Psoas muscle (tissue), 8 donors: ENCODE measurements around the gene RBM47. TPM values are rescaled to one million over a fixed set of nuclear protein-coding genes. Genes with fewer than 3 reads are reported as not detected.

Experiments
- ATAC-seq, 4 donors: fragments of 200-7000 bp; cut with Tn5 transposase; one replicate each; pipeline ENCODE4 v1.9.1; 2020; ENCODE audit warnings: moderate library complexity in 3 of 4, mild to moderate bottlenecking in 2 of 4
- DNase-seq, 2 donors: peaks; one replicate each; pipeline ENCODE4 v3.0.0-alpha.2; 2020
- H3K27ac ChIP-seq: fragments of 200-600 bp; one replicate; pipeline ENCODE4 v1.8.0; 2022
- H3K27me3 ChIP-seq, 3 donors: fragments of 200-600 bp in 1 of 3; one replicate each; pipeline versions ENCODE4 v1.6.1 to v1.8.0; 2013 to 2022; ENCODE audit warnings: low read length in 2 of 3, mild to moderate bottlenecking in 2 of 3, moderate library complexity in 1 of 3; ENCODE audit not compliant: insufficient read depth in 3 of 3
- H3K36me3 ChIP-seq, 2 donors: fragments of 200-600 bp in 1 of 2; one replicate each; pipeline versions ENCODE4 v1.6.1 to v1.8.0; 2013 to 2022; ENCODE audit warnings: low read depth in 1 of 2, mild to moderate bottlenecking in 1 of 2, moderate library complexity in 1 of 2; ENCODE audit not compliant: insufficient read depth in 1 of 2
- H3K4me1 ChIP-seq: fragments of 200-600 bp; one replicate; pipeline ENCODE4 v1.8.0; 2022
- H3K4me3 ChIP-seq: fragments of 200-600 bp; one replicate; pipeline ENCODE4 v1.8.0; 2022; ENCODE audit warnings: mild to moderate bottlenecking
- H3K9me3 ChIP-seq: fragments of 200-600 bp; one replicate; pipeline ENCODE4 v1.8.0; 2022
- CTCF ChIP-seq: fragments of 200-600 bp; IDR thresholded peaks from one replicate; pipeline ENCODE4 v1.8.0; 2022; ENCODE audit warnings: antibody characterized with exemption
- WGBS, 3 donors: extraction: QIAGEN DNeasy Blood & Tissue Kit; methylation state at CpG; one replicate each; pipeline versions ENCODE4 v1.1.6 to v1.1.7; 2013; 5-methylcytosine and 5-hydroxymethylcytosine counted together
- intact Hi-C, 2 donors: fragments of 100-400 bp; cut with DNase I; formaldehyde crosslinking; loops; one replicate each; pipeline versions ENCODE4 v1.11.0 to v1.14.2; 2022
- polyA plus RNA-seq, 3 donors: library from polyadenylated mRNA; stranded (reverse); fragments of 200-250 nt; gene quantifications; one replicate each; pipeline ENCODE4 v1.2.3, GENCODE V29; 2013
- total RNA-seq, 4 donors: library from RNA; stranded (reverse); fragmentation: NEBNext Ultra II Directional in 2 of 4; extraction: Animal tissue kit (Norgen Biotek cat#: 25700) in 2 of 4; gene quantifications; one replicate each; pipeline versions ENCODE4 v1.2.1 to v1.2.4, GENCODE V29; 2021 to 2023
- donor health status: healthy with polysubstance abuse.
- donor health status: DM: no; HTN: no; CAD: no; lungs with moderate emphysema.
- donor health status: Bipolar disorder and iron deficiency.
- donor health status: healthy.
- donor health status: DM: yes; HTN: yes; CAD: no.
- donor health status: DM: no; HTN: no; CAD: no.
- donor health status: DM: no; HTN: no; CAD: no.
- donor health status: DM: yes; HTN: yes; CAD: no.

RBM47 gene
- total and polyA plus RNA-seq, 7 donors, result 0.17 to 2.3 (median 1.2) TPM

GRCh38 chr4:40550948-40551462, 78.7 kb downstream of the RBM47 start:
- DNase-seq, result no peak
- no peak for TF ChIP-seq CTCF
- Histone ChIP-seq H3K36me3 (no peaks in the 10 kb centered on the region), H3K27me3 (no peaks in the 10 kb centered on the region), H3K4me1 (no peaks in the 10 kb centered on the region), H3K4me3 (peak overlapping the region; percentile 43), H3K27ac (peak overlapping the region; percentile 36), H3K9me3 (no peaks in the 10 kb centered on the region)
- WGBS, 3 donors, result 23 to 28% (median 26%) methylated on average over 5 of the region's 5 CpGs
- intact Hi-C loops, result no loop called here
- ATAC-seq, result no peak

- ATAC-seq (no peak), DNase-seq (no peak)
- Histone ChIP-seq H3K4me3 (no peak overlapping the region), H3K36me3 (no peaks in the 10 kb centered on the region), H3K27me3 (no peaks in the 10 kb centered on the region), H3K9me3 (no peaks in the 10 kb centered on the region), H3K27ac (no peak overlapping the region), H3K4me1 (no peaks in the 10 kb centered on the region)
- 64 to 76% (median 67%) methylated on average over 5 of the region's 5 CpGs for WGBS, 3 donors
- no peak for TF ChIP-seq CTCF
- intact Hi-C loops, result no loop called here
Observed at GRCh38 chr4:40550196-40550595, 79.5 kb downstream of the RBM47 start.

GRCh38 chr4:40548256-40548655, 81.4 kb downstream of the RBM47 start:
- TF ChIP-seq CTCF, result no peak
- intact Hi-C loops, result no loop called here

GRCh38 chr4:40547789-40548132, 81.9 kb downstream of the RBM47 start:
- H3K4me1 ChIP-seq, result no peaks in the 10 kb centered on the region
- H3K4me3 ChIP-seq, result no peak overlapping the region
- ATAC-seq, result no peak
- H3K9me3 ChIP-seq, result no peaks in the 10 kb centered on the region
- intact Hi-C loops, result no loop called here
- H3K27ac ChIP-seq, result no peak overlapping the region
- 63 to 79% (median 70%) methylated on average over 2 of the region's 2 CpGs for WGBS, 3 donors
- no peak for TF ChIP-seq CTCF
- H3K27me3 ChIP-seq, result no peaks in the 10 kb centered on the region
- DNase-seq, result no peak
- no peaks in the 10 kb centered on the region for H3K36me3 ChIP-seq

More at GRCh38 chr4:40548256-40548655, 81.4 kb downstream of the RBM47 start:
- WGBS, 3 donors, result 63 to 73% (median 70%) methylated on average over 11 of the region's 11 CpGs
- H3K27me3 ChIP-seq, result no peaks in the 10 kb centered on the region
- ATAC-seq (no peak), DNase-seq (no peak)
- no peaks in the 10 kb centered on the region for H3K4me1 ChIP-seq
- H3K27ac ChIP-seq, result no peak overlapping the region
- no peaks in the 10 kb centered on the region for H3K9me3 ChIP-seq
- no peaks in the 10 kb centered on the region for H3K36me3 ChIP-seq
- no peak overlapping the region for H3K4me3 ChIP-seq
